ENCODE measurements around the gene REV3L. TPM values are rescaled to one million over a fixed set of nuclear protein-coding genes. Genes with fewer than 3 reads are reported as not detected.

Gene REV3L
- total and polyA plus RNA-seq, 2 of the 13 experiments (the other 11 are each of a cell fraction or from before 2014, with no cell fraction given): 12.8 to 31.3 TPM

DNA sequence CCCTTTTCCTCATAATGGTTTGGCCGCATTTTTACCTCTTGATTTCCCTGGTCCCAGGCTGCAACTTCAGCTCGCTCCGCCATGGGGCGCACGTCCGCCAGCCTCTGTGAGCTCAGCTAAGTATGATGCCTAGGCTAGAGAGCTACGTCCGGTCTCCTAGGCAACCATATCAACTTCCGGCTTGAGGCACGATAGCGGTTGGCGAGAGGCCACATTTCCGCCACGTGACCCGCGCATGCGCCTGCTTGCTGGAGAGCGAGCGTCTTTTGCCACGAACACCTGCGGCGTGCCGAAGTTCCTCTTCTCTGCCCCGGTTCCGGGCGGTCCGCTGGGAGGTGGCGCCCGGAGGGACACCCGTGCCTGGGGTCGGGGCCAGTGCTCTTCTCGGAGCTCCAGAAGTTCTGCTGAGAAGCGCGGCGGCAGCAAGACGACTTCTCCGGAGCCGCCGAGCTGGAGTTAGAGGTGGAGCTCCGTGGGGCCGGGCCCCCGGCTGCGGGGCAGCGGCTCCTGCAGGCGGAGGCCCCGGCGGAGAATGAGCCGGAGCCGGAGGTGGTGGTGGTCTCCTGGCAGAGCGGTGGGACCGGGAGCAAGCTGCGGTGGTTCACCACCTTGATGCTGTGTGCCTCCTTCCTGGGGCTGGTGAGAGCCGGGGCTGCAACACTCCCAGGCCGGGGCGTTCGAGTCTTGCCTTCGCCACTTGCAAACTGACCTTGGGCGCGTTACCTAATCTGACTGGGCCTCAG is 223.8 kb downstream of the REV3L start (continued):
- TF ChIP-seq NR2C2 (CRISPR knock-in tag; IDR thresholded peaks at IDR 0.05; ENCODE audit: borderline replicate concordance): peak; percentile 66
- TF ChIP-seq ZNF557 (CRISPR knock-in tag; IDR thresholded peaks at IDR 0.05): no peak; the same call in 1 of the 2 replicates
- TF ChIP-seq ZNF263 (CRISPR knock-in tag; IDR thresholded peaks at IDR 0.05): no peak; the same call in 1 of the 2 replicates
- TF ChIP-seq STAT5B (CRISPR knock-in tag; IDR thresholded peaks at IDR 0.05): no peak
- no peak for TF ChIP-seq ZNF749 (CRISPR knock-in tag; IDR thresholded peaks at IDR 0.05; ENCODE audit: borderline replicate concordance)
- peak; percentile 92 for TF ChIP-seq ZNF670 (CRISPR knock-in tag; IDR thresholded peaks at IDR 0.05; ENCODE audit: borderline replicate concordance)
- TF ChIP-seq ZNF484 (CRISPR knock-in tag; IDR thresholded peaks at IDR 0.05; ENCODE audit: borderline replicate concordance, low read depth): 0 out of 2 replicates have a peak, but pooled peaks have one; percentile 75
- TF ChIP-seq, protein P1, sequence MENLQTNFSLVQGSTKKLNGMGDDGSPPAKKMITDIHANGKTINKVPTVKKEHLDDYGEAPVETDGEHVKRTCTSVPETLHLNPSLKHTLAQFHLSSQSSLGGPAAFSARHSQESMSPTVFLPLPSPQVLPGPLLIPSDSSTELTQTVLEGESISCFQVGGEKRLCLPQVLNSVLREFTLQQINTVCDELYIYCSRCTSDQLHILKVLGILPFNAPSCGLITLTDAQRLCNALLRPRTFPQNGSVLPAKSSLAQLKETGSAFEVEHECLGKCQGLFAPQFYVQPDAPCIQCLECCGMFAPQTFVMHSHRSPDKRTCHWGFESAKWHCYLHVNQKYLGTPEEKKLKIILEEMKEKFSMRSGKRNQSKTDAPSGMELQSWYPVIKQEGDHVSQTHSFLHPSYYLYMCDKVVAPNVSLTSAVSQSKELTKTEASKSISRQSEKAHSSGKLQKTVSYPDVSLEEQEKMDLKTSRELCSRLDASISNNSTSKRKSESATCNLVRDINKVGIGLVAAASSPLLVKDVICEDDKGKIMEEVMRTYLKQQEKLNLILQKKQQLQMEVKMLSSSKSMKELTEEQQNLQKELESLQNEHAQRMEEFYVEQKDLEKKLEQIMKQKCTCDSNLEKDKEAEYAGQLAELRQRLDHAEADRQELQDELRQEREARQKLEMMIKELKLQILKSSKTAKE (CRISPR knock-in tag; IDR thresholded peaks at IDR 0.05; ENCODE audit: borderline replicate concordance): no peak
- TF ChIP-seq, protein P2, sequence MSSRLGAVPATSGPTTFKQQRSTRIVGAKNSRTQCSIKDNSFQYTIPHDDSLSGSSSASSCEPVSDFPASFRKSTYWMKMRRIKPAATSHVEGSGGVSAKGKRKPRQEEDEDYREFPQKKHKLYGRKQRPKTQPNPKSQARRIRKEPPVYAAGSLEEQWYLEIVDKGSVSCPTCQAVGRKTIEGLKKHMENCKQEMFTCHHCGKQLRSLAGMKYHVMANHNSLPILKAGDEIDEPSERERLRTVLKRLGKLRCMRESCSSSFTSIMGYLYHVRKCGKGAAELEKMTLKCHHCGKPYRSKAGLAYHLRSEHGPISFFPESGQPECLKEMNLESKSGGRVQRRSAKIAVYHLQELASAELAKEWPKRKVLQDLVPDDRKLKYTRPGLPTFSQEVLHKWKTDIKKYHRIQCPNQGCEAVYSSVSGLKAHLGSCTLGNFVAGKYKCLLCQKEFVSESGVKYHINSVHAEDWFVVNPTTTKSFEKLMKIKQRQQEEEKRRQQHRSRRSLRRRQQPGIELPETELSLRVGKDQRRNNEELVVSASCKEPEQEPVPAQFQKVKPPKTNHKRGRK (CRISPR knock-in tag; IDR thresholded peaks at IDR 0.05): peak; percentile 72; the same call in 1 of the 2 replicates
- TF ChIP-seq ZNF343 (CRISPR knock-in tag; IDR thresholded peaks at IDR 0.05): peak; percentile 80; the same call in 1 of the 2 replicates
- TF ChIP-seq, protein P3, sequence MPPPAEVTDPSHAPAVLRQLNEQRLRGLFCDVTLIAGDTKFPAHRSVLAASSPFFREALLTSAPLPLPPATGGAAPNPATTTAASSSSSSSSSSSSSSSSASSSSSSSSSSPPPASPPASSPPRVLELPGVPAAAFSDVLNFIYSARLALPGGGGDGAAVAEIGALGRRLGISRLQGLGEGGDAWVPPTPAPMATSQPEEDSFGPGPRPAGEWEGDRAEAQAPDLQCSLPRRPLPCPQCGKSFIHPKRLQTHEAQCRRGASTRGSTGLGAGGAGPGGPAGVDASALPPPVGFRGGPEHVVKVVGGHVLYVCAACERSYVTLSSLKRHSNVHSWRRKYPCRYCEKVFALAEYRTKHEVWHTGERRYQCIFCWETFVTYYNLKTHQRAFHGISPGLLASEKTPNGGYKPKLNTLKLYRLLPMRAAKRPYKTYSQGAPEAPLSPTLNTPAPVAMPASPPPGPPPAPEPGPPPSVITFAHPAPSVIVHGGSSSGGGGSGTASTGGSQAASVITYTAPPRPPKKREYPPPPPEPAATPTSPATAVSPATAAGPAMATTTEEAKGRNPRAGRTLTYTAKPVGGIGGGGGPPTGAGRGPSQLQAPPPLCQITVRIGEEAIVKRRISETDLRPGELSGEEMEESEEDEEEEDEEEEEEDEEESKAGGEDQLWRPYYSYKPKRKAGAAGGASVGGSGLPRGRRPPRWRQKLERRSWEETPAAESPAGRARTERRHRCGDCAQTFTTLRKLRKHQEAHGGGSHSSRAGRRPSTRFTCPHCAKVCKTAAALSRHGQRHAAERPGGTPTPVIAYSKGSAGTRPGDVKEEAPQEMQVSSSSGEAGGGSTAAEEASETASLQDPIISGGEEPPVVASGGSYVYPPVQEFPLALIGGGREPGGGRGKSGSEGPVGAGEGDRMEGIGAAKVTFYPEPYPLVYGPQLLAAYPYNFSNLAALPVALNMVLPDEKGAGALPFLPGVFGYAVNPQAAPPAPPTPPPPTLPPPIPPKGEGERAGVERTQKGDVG (CRISPR knock-in tag; IDR thresholded peaks at IDR 0.05; ENCODE audit: borderline replicate concordance): peak; percentile 98
- 0 out of 2 replicates have a peak, but pooled peaks have one; percentile 20 for TF ChIP-seq NR2F2 (IDR thresholded peaks at IDR 0.05; ENCODE audit: borderline replicate concordance, low read depth)
- peak; percentile 54; the same call in 1 of the 2 replicates for TF ChIP-seq ZNF441 (CRISPR knock-in tag; IDR thresholded peaks at IDR 0.05; ENCODE audit: borderline replicate concordance)
- 0 out of 2 replicates have a peak, but pooled peaks have one; percentile 33 for TF ChIP-seq ZSCAN22 (CRISPR knock-in tag; IDR thresholded peaks at IDR 0.05)
- no peak for TF ChIP-seq PCBP2 (optimal IDR thresholded peaks at IDR 0.05; ENCODE audit: low read depth, low read length, poor library complexity, severe bottlenecking)
- TF ChIP-seq, protein P4, sequence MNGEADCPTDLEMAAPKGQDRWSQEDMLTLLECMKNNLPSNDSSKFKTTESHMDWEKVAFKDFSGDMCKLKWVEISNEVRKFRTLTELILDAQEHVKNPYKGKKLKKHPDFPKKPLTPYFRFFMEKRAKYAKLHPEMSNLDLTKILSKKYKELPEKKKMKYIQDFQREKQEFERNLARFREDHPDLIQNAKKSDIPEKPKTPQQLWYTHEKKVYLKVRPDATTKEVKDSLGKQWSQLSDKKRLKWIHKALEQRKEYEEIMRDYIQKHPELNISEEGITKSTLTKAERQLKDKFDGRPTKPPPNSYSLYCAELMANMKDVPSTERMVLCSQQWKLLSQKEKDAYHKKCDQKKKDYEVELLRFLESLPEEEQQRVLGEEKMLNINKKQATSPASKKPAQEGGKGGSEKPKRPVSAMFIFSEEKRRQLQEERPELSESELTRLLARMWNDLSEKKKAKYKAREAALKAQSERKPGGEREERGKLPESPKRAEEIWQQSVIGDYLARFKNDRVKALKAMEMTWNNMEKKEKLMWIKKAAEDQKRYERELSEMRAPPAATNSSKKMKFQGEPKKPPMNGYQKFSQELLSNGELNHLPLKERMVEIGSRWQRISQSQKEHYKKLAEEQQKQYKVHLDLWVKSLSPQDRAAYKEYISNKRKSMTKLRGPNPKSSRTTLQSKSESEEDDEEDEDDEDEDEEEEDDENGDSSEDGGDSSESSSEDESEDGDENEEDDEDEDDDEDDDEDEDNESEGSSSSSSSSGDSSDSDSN (CRISPR knock-in tag; IDR thresholded peaks at IDR 0.05): peak; percentile 98
- TF ChIP-seq, protein P5, sequence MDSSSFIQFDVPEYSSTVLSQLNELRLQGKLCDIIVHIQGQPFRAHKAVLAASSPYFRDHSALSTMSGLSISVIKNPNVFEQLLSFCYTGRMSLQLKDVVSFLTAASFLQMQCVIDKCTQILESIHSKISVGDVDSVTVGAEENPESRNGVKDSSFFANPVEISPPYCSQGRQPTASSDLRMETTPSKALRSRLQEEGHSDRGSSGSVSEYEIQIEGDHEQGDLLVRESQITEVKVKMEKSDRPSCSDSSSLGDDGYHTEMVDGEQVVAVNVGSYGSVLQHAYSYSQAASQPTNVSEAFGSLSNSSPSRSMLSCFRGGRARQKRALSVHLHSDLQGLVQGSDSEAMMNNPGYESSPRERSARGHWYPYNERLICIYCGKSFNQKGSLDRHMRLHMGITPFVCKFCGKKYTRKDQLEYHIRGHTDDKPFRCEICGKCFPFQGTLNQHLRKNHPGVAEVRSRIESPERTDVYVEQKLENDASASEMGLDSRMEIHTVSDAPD (CRISPR knock-in tag; IDR thresholded peaks at IDR 0.05): no peak

All from HepG2 (cell line).